Endodermal cell (in vitro differentiated cells): Measurements from ENCODE around the gene PRSS8. TPM values are rescaled to one million over a fixed set of nuclear protein-coding genes. Genes with fewer than 3 reads are reported as not detected.
A peak's percentile ranks its signal among the peaks of the same experiment; 100 is the strongest.

ENCODE experiments used
- DNase-seq: peaks from one replicate; pipeline ENCODE4 v3.0.0-alpha.2; 2017
- H3K27ac ChIP-seq: 2 replicates; pipeline ENCODE4 v1.5.1; 2013; ENCODE audit warnings: mild to moderate bottlenecking, low read depth, low read length, moderate library complexity
- H3K27me3 ChIP-seq: 2 replicates; pipeline ENCODE4 v1.6.1; 2013; ENCODE audit warnings: mild to moderate bottlenecking, low read length, moderate library complexity; ENCODE audit not compliant: insufficient read depth, control insufficient read depth, poor library complexity, severe bottlenecking
- H3K36me3 ChIP-seq: 2 replicates; pipeline ENCODE4 v1.7.0; 2013; ENCODE audit warnings: mild to moderate bottlenecking, low read length, moderate library complexity; ENCODE audit not compliant: control insufficient read depth, insufficient read depth
- H3K4me1 ChIP-seq: one replicate; pipeline ENCODE4 v1.7.0; 2013; ENCODE audit warnings: low read length; ENCODE audit not compliant: control insufficient read depth, insufficient read depth
- H3K4me3 ChIP-seq: 2 replicates; pipeline ENCODE4 v1.5.1; 2013; ENCODE audit warnings: mild to moderate bottlenecking, low read length, moderate library complexity
- H3K9ac ChIP-seq: 2 replicates; pipeline ENCODE4 v1.6.1; 2013; ENCODE audit warnings: mild to moderate bottlenecking, low read length, moderate library complexity; ENCODE audit not compliant: poor library complexity, severe bottlenecking; ENCODE audit errors: extremely low read depth
- H3K9me3 ChIP-seq: 2 replicates; pipeline ENCODE4 v1.6.1; 2013; ENCODE audit warnings: mild to moderate bottlenecking, low read length, moderate library complexity; ENCODE audit not compliant: control insufficient read depth
- H3K27ac Mint-ChIP-seq: 2 replicates; pipeline ENCODE4 v1.8.0; 2020; ENCODE audit warnings: mixed read lengths
- H3K27me3 Mint-ChIP-seq: 2 replicates; pipeline ENCODE4 v1.8.0; 2021; ENCODE audit warnings: mild to moderate bottlenecking, mixed read lengths; ENCODE audit not compliant: insufficient read depth
- H3K36me3 Mint-ChIP-seq: 2 replicates; pipeline ENCODE4 v1.8.0; 2020; ENCODE audit warnings: low read depth, mixed read lengths
- H3K4me1 Mint-ChIP-seq: 2 replicates; pipeline ENCODE4 v1.8.0; 2020; ENCODE audit warnings: mixed read lengths
- H3K4me3 Mint-ChIP-seq: 2 replicates; pipeline ENCODE4 v1.8.0; 2020; ENCODE audit warnings: mild to moderate bottlenecking, moderate library complexity, mixed read lengths
- H3K9me3 Mint-ChIP-seq: 2 replicates; pipeline ENCODE4 v1.8.0; 2020; ENCODE audit warnings: mild to moderate bottlenecking, mixed read lengths
- WGBS, 2 experiments: methylation state at CpG; one replicate each; pipeline versions ENCODE4 v1.1.5 to v1.1.7; 2013; ENCODE audit warnings: missing lambda C conversion rate in 2 of 2, mixed read lengths in 1 of 2; ENCODE audit not compliant: insufficient coverage in 1 of 2, insufficient read length in 1 of 2; 5-methylcytosine and 5-hydroxymethylcytosine counted together
- total RNA-seq, 2 donors: library from RNA; stranded (reverse); fragmentation: NEBNext Ultra II Directional in 1 of 2; extraction: Animal tissue kit (Norgen Biotek cat#: 25700) in 1 of 2; gene quantifications; 2 replicates in 1 of 2; 3 replicates in 1 of 2; pipeline ENCODE4 v1.2.1, GENCODE V29; 2021
- TF ChIP-seq, protein P1 (sequence below): fragments of 200-600 bp; sonication (generic); conservative IDR thresholded peaks from 2 replicates; pipeline ENCODE4 v1.5.0; 2021; ENCODE audit warnings: antibody characterized with exemption, mild to moderate bottlenecking

Gene PRSS8
- total RNA-seq, 2 donors from 2014 or later: 79.7 to 80.1 TPM

DNA sequence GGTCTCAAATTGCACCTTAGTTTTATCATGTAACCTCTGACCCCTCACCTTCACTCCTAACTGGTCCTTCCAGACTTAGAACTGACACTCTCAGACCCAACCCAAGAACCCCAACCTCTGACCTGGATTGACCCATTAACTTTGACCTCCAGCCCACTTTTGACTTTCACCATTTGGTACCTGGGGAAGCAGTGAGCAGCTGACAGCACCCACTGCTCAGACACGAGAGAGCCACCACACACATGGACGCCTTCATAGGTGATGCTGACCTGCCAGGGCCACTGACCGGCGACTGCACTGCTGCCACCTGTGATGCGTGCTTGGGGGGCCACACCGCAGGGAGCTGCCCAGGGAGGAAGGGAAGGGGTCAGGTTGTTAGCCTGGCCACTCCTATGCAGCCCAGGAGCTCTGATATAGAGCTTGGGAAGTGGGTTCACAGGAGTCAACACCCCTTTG is 2.5 kb downstream of the PRSS8 start:
- H3K27ac ChIP-seq: no peak overlapping the region
- peak overlapping the region; percentile 78 for H3K27ac Mint-ChIP-seq
- H3K4me3 ChIP-seq: no peak overlapping the region
- H3K4me1 Mint-ChIP-seq: peaks cover 28% of the 10 kb centered on the region
- no peaks in the 10 kb centered on the region for H3K9me3 ChIP-seq
- no peak for DNase-seq
- peaks cover 14% of the 10 kb centered on the region for H3K36me3 ChIP-seq
- H3K9me3 Mint-ChIP-seq: no peaks in the 10 kb centered on the region
- H3K36me3 Mint-ChIP-seq: peaks cover 21% of the 10 kb centered on the region
- H3K4me3 Mint-ChIP-seq: peak overlapping the region; percentile 90
- 95 to 100% methylated on average over 1 to 6 of the region's 6 CpGs for WGBS, 2 experiments
- H3K27me3 Mint-ChIP-seq: no peaks in the 10 kb centered on the region
- TF ChIP-seq, protein P1, sequence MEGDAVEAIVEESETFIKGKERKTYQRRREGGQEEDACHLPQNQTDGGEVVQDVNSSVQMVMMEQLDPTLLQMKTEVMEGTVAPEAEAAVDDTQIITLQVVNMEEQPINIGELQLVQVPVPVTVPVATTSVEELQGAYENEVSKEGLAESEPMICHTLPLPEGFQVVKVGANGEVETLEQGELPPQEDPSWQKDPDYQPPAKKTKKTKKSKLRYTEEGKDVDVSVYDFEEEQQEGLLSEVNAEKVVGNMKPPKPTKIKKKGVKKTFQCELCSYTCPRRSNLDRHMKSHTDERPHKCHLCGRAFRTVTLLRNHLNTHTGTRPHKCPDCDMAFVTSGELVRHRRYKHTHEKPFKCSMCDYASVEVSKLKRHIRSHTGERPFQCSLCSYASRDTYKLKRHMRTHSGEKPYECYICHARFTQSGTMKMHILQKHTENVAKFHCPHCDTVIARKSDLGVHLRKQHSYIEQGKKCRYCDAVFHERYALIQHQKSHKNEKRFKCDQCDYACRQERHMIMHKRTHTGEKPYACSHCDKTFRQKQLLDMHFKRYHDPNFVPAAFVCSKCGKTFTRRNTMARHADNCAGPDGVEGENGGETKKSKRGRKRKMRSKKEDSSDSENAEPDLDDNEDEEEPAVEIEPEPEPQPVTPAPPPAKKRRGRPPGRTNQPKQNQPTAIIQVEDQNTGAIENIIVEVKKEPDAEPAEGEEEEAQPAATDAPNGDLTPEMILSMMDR: no peak
- peaks cover 10% of the 10 kb centered on the region for H3K4me1 ChIP-seq
- H3K27me3 ChIP-seq: no peaks in the 10 kb centered on the region
- no peak overlapping the region for H3K9ac ChIP-seq

DNA sequence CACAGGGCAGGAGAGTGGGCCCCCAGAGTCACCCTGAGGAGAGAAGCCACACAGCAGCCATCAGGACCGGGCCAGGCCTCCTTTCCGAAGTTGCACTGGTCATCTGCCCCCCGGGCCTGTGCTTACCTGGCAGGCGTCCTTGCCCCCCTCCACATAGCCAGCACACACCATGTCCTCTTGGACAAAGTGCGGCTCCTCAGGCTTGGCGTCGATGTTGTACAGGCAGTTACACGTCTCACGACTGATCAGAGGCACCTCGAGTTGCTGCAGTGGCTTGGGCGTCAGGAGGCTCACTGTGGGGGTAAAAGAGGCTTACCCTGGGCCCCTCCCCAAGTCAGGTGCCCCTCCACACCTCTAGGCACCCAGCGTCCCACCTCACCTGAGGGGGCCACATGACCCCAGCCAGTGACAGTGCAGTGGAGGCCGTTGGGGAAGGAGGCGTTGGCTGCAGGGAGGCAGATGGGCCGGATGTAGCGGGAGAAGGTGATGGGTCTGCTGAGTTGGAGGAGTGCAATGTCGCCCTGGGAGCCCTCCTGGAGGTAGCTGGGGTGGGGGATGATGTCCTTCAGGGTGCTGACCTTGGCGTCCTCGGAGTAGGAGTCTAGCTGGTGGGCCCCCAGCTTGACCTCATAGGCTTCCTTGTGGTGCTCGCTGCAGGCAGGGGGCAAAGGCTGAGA is 3.1 kb downstream of the PRSS8 start:
- H3K4me3 ChIP-seq: no peak overlapping the region
- DNase-seq: no peak
- no peak overlapping the region for H3K4me3 Mint-ChIP-seq
- peaks cover 10% of the 10 kb centered on the region for H3K4me1 ChIP-seq
- H3K36me3 Mint-ChIP-seq: peaks cover 26% of the 10 kb centered on the region
- no peaks in the 10 kb centered on the region for H3K27me3 Mint-ChIP-seq
- TF ChIP-seq, protein P1: no peak
- WGBS, 2 experiments: 95% methylated on average over 14 to 20 of the region's 20 CpGs
- peaks cover 18% of the 10 kb centered on the region for H3K36me3 ChIP-seq
- no peaks in the 10 kb centered on the region for H3K9me3 Mint-ChIP-seq
- no peak overlapping the region for H3K27ac ChIP-seq
- H3K9ac ChIP-seq: no peak overlapping the region
- H3K4me1 Mint-ChIP-seq: peaks cover 28% of the 10 kb centered on the region
- no peaks in the 10 kb centered on the region for H3K9me3 ChIP-seq
- no peaks in the 10 kb centered on the region for H3K27me3 ChIP-seq
- H3K27ac Mint-ChIP-seq: no peak overlapping the region

DNA sequence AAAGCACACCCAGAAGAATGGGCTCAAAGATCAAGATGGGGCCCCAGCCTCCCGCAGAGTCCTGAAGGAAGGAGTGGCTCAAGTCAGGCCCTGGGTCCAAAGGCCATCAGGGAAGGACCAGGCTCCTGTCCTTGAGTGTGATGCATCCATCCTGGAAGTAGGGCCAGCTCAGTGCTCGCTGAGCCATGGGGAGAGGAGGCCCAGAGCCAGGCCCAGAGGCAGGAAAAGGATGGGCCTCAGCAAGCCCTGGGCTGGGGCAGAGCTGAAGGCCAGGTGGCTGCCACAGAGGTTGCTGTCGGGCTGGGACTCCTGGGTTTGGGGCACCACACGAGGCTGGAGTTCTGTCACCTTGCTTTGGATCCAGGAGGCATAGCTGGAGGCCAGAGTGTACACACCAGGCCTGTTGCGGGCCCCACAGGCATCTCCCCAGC is 3.7 kb downstream of the PRSS8 start:
- Histone ChIP-seq H3K27ac (no peak overlapping the region), H3K27me3 (no peaks in the 10 kb centered on the region), H3K36me3 (peaks cover 19% of the 10 kb centered on the region), H3K4me1 (peaks cover 10% of the 10 kb centered on the region), H3K9ac (no peak overlapping the region), H3K4me3 (no peak overlapping the region), H3K9me3 (no peaks in the 10 kb centered on the region)
- 92 to 94% methylated on average over 5 of the region's 5 CpGs for WGBS, 2 experiments
- DNase-seq: no peak
- no peak overlapping the region for H3K4me3 Mint-ChIP-seq
- TF ChIP-seq, protein P1: no peak
- no peaks in the 10 kb centered on the region for H3K27me3 Mint-ChIP-seq
- no peak overlapping the region for H3K27ac Mint-ChIP-seq
- peaks cover 28% of the 10 kb centered on the region for H3K4me1 Mint-ChIP-seq
- H3K36me3 Mint-ChIP-seq: peaks cover 26% of the 10 kb centered on the region
- H3K9me3 Mint-ChIP-seq: no peaks in the 10 kb centered on the region
